Measurements from ENCODE around the gene KRT6A. TPM values are rescaled to one million over a fixed set of nuclear protein-coding genes. Genes with fewer than 3 reads are reported as not detected.

The KRT6A gene
- total RNA-seq, 2 experiments from 2014 or later: not detected

- DNase-seq (no peak), ATAC-seq (ENCODE audit: poor library complexity) (no peak)
- Histone ChIP-seq H3K4me1 (ENCODE audit: insufficient read depth, low read length) (no peaks in the 10 kb centered on the region), H3K27me3 (ENCODE audit: control insufficient read depth in 1 of 2, insufficient read depth in 2 of 2, low read length in 2 of 2) (peaks cover 0 to 3% of the 10 kb centered on the region in 2 experiments), H3K9me3 (ENCODE audit: control insufficient read depth in 1 of 2, insufficient read depth in 1 of 2, low read length in 2 of 2) (peaks cover 0 to 9% of the 10 kb centered on the region in 2 experiments), H3K4me3 (ENCODE audit: low read length) (no peak overlapping the region), H3K36me3 (ENCODE audit: insufficient read depth, low read length) (no peaks in the 10 kb centered on the region), H3K27ac (ENCODE audit: low read depth in 1 of 2, low read length in 2 of 2) (no peak overlapping the region)
- intact Hi-C loops (cut with DNase I, micrococcal nuclease): no loop called here
- no peaks in the 10 kb centered on the region for H3K36me3 Mint-ChIP-seq (ENCODE audit: low read depth)
- no peaks in the 10 kb centered on the region for H3K4me1 Mint-ChIP-seq (ENCODE audit: low read depth)
- no peak overlapping the region for H3K4me3 Mint-ChIP-seq
- H3K27ac Mint-ChIP-seq: no peak overlapping the region
- CTCF ChIA-PET: no interaction called here
- H3K27me3 Mint-ChIP-seq: peaks cover 69% of the 10 kb centered on the region
- no peak for TF ChIP-seq CTCF (IDR thresholded peaks at IDR 0.05)
- H3K9me3 Mint-ChIP-seq: peaks cover 7% of the 10 kb centered on the region
- POLR2A ChIA-PET: no interaction called here
Measured at GRCh38 chr12:52486166-52487105, 6.6 kb downstream of the KRT6A start.

DNA sequence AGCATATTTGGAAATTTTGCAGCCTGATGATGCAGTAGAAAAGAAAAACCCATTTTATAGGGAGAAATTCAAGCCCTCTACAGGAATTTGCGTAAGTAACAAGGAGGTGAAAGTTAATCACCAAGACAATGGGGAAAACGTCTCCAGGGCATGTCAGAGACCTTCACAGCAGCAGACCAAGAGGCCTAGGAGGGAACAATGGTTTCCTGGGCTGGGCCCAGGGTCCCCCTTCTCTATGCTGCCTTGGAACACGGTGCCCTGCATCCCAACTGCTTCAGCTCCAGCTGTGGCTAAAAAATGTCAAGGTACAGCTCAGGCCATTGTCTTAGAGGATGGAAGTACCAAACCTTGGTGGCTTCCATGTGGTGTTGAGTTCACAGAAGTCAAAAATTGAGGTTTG is 13.0 kb downstream of the KRT6A start:
- DNase-seq: no peak
- H3K4me1 Mint-ChIP-seq (ENCODE audit: low read depth): no peaks in the 10 kb centered on the region
- H3K9me3 ChIP-seq (ENCODE audit: control insufficient read depth in 1 of 2, insufficient read depth in 1 of 2, low read length in 2 of 2): peaks cover 0 to 8% of the 10 kb centered on the region in 2 experiments
- H3K9me3 Mint-ChIP-seq: peaks cover 7% of the 10 kb centered on the region
- intact Hi-C loops (cut with DNase I, micrococcal nuclease): no loop called here
- no peak for ATAC-seq (ENCODE audit: poor library complexity)
- no peaks in the 10 kb centered on the region for H3K36me3 Mint-ChIP-seq (ENCODE audit: low read depth)
- peaks cover 0 to 2% of the 10 kb centered on the region in 2 experiments for H3K27me3 ChIP-seq (ENCODE audit: control insufficient read depth in 1 of 2, insufficient read depth in 2 of 2, low read length in 2 of 2)
- no peak overlapping the region for H3K27ac ChIP-seq (ENCODE audit: low read depth in 1 of 2, low read length in 2 of 2)
- no peaks in the 10 kb centered on the region for H3K36me3 ChIP-seq (ENCODE audit: insufficient read depth, low read length)
- no peak overlapping the region for H3K4me3 Mint-ChIP-seq
- no peak overlapping the region for H3K27ac Mint-ChIP-seq
- CTCF ChIA-PET: no interaction called here
- POLR2A ChIA-PET: no interaction called here
- H3K4me3 ChIP-seq (ENCODE audit: low read length): no peak overlapping the region
- H3K4me1 ChIP-seq (ENCODE audit: insufficient read depth, low read length): no peaks in the 10 kb centered on the region
- no peak for TF ChIP-seq CTCF (IDR thresholded peaks at IDR 0.05)
- peaks cover 35% of the 10 kb centered on the region for H3K27me3 Mint-ChIP-seq

DNA sequence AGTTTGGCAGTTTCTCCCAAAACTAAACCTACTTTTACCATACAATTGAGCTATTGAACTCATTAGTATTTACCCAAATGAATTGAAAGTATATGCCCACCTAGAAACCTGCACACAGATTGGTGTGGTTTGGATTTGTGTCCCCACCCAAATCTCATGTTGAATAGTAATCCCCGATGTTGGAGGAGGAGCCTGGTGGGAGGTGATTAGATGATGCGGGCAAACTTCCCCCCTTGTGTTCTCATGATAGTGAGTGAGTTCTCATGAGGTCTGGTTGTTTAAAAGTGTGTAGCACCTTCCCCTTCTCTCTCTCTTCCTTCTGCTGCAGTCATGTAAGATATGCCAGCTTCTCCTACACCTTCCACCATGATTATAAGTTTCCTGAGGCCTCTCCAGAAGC is 15.4 kb downstream of the KRT6A start:
- H3K9me3 Mint-ChIP-seq: no peaks in the 10 kb centered on the region
- H3K36me3 Mint-ChIP-seq (ENCODE audit: low read depth): no peaks in the 10 kb centered on the region
- CTCF ChIA-PET: no interaction called here
- no peak overlapping the region for H3K4me3 Mint-ChIP-seq
- no peak overlapping the region for H3K27ac Mint-ChIP-seq
- peaks cover 19% of the 10 kb centered on the region for H3K27me3 Mint-ChIP-seq
- H3K9me3 ChIP-seq (ENCODE audit: control insufficient read depth in 1 of 2, insufficient read depth in 1 of 2, low read length in 2 of 2): no peaks in the 10 kb centered on the region
- peaks cover 0 to 2% of the 10 kb centered on the region in 2 experiments for H3K27me3 ChIP-seq (ENCODE audit: control insufficient read depth in 1 of 2, insufficient read depth in 2 of 2, low read length in 2 of 2)
- no peak for TF ChIP-seq CTCF (IDR thresholded peaks at IDR 0.05)
- intact Hi-C loops (cut with DNase I, micrococcal nuclease): no loop called here
- POLR2A ChIA-PET: no interaction called here
- ATAC-seq (ENCODE audit: poor library complexity) (no peak), DNase-seq (no peak)
- no peaks in the 10 kb centered on the region for H3K4me1 ChIP-seq (ENCODE audit: insufficient read depth, low read length)
- no peaks in the 10 kb centered on the region for H3K36me3 ChIP-seq (ENCODE audit: insufficient read depth, low read length)
- no peak overlapping the region for H3K4me3 ChIP-seq (ENCODE audit: low read length)
- no peaks in the 10 kb centered on the region for H3K4me1 Mint-ChIP-seq (ENCODE audit: low read depth)
- no peak overlapping the region for H3K27ac ChIP-seq (ENCODE audit: low read depth in 1 of 2, low read length in 2 of 2)

Measured in CD4-positive, alpha-beta T cell (primary cell).